GM19395 (cell line): ENCODE data around the gene BMS1.
"Not testable (repeated sequence)": the region's sequence is repeated elsewhere in the genome, so short reads cannot be mapped to it uniquely, and the experiment has no call there.

Experiments used
- ATAC-seq: cut with Tn5 transposase; IDR thresholded peaks from one replicate; pipeline ENCODE4 v1.9.1; 2021; ENCODE audit warnings: mild to moderate bottlenecking, moderate library complexity; ENCODE audit not compliant: unreplicated experiment

The BMS1 gene

GRCh38 chr10:42783181-42783549, 570 bp downstream of the BMS1 start:
- ATAC-seq: peak; percentile 6

GRCh38 chr10:42785759-42786158, 3.2 kb downstream of the BMS1 start:
- ATAC-seq: no peak

- ATAC-seq: no peak
Observed at GRCh38 chr10:42790835-42791234, 8.2 kb downstream of the BMS1 start.

- no peak for ATAC-seq
Observed at GRCh38 chr10:42795701-42796100, 13.1 kb downstream of the BMS1 start.

GRCh38 chr10:42801135-42801534, 18.5 kb downstream of the BMS1 start:
- ATAC-seq: no peak

- no peak for ATAC-seq
Observed at GRCh38 chr10:42802876-42803275, 20.3 kb downstream of the BMS1 start.

GRCh38 chr10:42809676-42810075, 27.1 kb downstream of the BMS1 start:
- ATAC-seq: no peak

- ATAC-seq: no peak
Observed at GRCh38 chr10:42812028-42812427, 29.4 kb downstream of the BMS1 start.

GRCh38 chr10:42813989-42814687, 31.5 kb downstream of the BMS1 start:
- ATAC-seq: not testable (repeated sequence)

- not testable (repeated sequence) for ATAC-seq
Observed at GRCh38 chr10:42816334-42816733, 33.7 kb downstream of the BMS1 start.

- ATAC-seq: no peak
Observed at GRCh38 chr10:42816912-42817311, 34.3 kb downstream of the BMS1 start.

GRCh38 chr10:42817417-42817816, 34.8 kb downstream of the BMS1 start:
- ATAC-seq: not testable (repeated sequence)

- not testable (repeated sequence) for ATAC-seq
Observed at GRCh38 chr10:42826759-42827158, 44.2 kb downstream of the BMS1 start.

GRCh38 chr10:42827201-42827600, 44.6 kb downstream of the BMS1 start:
- no peak for ATAC-seq

- not testable (repeated sequence) for ATAC-seq
Observed at GRCh38 chr10:42828391-42828790, 45.8 kb downstream of the BMS1 start.

- no peak for ATAC-seq
Observed at GRCh38 chr10:42830237-42830636, 47.6 kb downstream of the BMS1 start.

- no peak for ATAC-seq
Observed at GRCh38 chr10:42836096-42836495, 53.5 kb downstream of the BMS1 start.

GRCh38 chr10:42836771-42837468, 54.3 kb downstream of the BMS1 start:
- no peak for ATAC-seq

GRCh38 chr10:42844810-42845209, 62.2 kb downstream of the BMS1 start:
- ATAC-seq: not testable (repeated sequence)

GRCh38 chr10:42847261-42847660, 64.7 kb downstream of the BMS1 start:
- not testable (repeated sequence) for ATAC-seq

- no peak for ATAC-seq
Observed at GRCh38 chr10:42850931-42851330, 68.3 kb downstream of the BMS1 start.

GRCh38 chr10:42859256-42859655, 76.7 kb downstream of the BMS1 start:
- ATAC-seq: no peak
